NOMO-1 treated with dmso at 0.1 percent for 144 hours (cell line): ENCODE measurements around the gene TJP2.

ENCODE experiments used
- DNase-seq: peaks from one replicate; lab custom pipeline; 2025; ENCODE audit not compliant: unreplicated experiment; lab: John Stamatoyannopoulos, UW

The TJP2 gene

GRCh38 chr9:69190086-69190862 lies 16.2 kb downstream of the TJP2 start:
- no peak for DNase-seq

- no peak for DNase-seq
Observed at GRCh38 chr9:69190863-69191181, 16.7 kb downstream of the TJP2 start.

- DNase-seq: no peak
Observed at GRCh38 chr9:69191231-69191630, 17.2 kb downstream of the TJP2 start.

- DNase-seq: no peak
Observed at GRCh38 chr9:69192214-69192613, 18.1 kb downstream of the TJP2 start.

- DNase-seq: no peak
Observed at GRCh38 chr9:69193685-69194032, 19.6 kb downstream of the TJP2 start.

GRCh38 chr9:69194702-69195418 lies 20.8 kb downstream of the TJP2 start:
- no peak for DNase-seq

GRCh38 chr9:69195668-69196067 lies 21.6 kb downstream of the TJP2 start:
- no peak for DNase-seq

GRCh38 chr9:69197687-69198086 lies 23.6 kb downstream of the TJP2 start:
- DNase-seq: no peak

- no peak for DNase-seq
Observed at GRCh38 chr9:69198521-69199220, 24.6 kb downstream of the TJP2 start.

- DNase-seq: peak; percentile 1
Observed at GRCh38 chr9:69199769-69200470, 25.8 kb downstream of the TJP2 start.

GRCh38 chr9:69202556-69202955 lies 28.5 kb downstream of the TJP2 start:
- no peak for DNase-seq

- no peak for DNase-seq
Observed at GRCh38 chr9:69204326-69204725, 30.2 kb downstream of the TJP2 start.

GRCh38 chr9:69204849-69205248 lies 30.8 kb downstream of the TJP2 start:
- no peak for DNase-seq

- DNase-seq: no peak
Observed at GRCh38 chr9:69206047-69206446, 32.0 kb downstream of the TJP2 start.

- no peak for DNase-seq
Observed at GRCh38 chr9:69207503-69207902, 33.4 kb downstream of the TJP2 start.

GRCh38 chr9:69211424-69212036 lies 37.5 kb downstream of the TJP2 start:
- DNase-seq: no peak

GRCh38 chr9:69213647-69214046 lies 39.6 kb downstream of the TJP2 start:
- DNase-seq: no peak

GRCh38 chr9:69214939-69215338 lies 40.9 kb downstream of the TJP2 start:
- DNase-seq: no peak

GRCh38 chr9:69215774-69216485 lies 41.9 kb downstream of the TJP2 start:
- no peak for DNase-seq

GRCh38 chr9:69218166-69218565 lies 44.1 kb downstream of the TJP2 start:
- DNase-seq: no peak

GRCh38 chr9:69221036-69221435 lies 47.0 kb downstream of the TJP2 start:
- no peak for DNase-seq
